SJSA1 (cell line): Measurements from ENCODE around the gene SMAD4. TPM values are rescaled to one million over a fixed set of nuclear protein-coding genes. Genes with fewer than 3 reads are reported as not detected.
"Not testable (repeated sequence)": the region's sequence is repeated elsewhere in the genome, so short reads cannot be mapped to it uniquely, and the experiment has no call there.

Experiments used
- DNase-seq, 2 experiments: peaks; one replicate each; pipeline ENCODE4 v3.0.0-alpha.2; 2015 to 2020; ENCODE audit warnings: low spot score in 2 of 2, low read depth in 1 of 2
- H3K27ac ChIP-seq: fragments of 250-450 bp; sonication (Bioruptor Pico); 2 replicates; pipeline ENCODE4 v1.5.1; 2020; ENCODE audit warnings: mild to moderate bottlenecking, moderate library complexity
- H3K27me3 ChIP-seq: fragments of 250-450 bp; sonication (Bioruptor Pico); replicated peaks from 2 replicates; pipeline ENCODE4 v1.5.1; 2020; ENCODE audit warnings: mild to moderate bottlenecking, moderate library complexity
- H3K36me3 ChIP-seq: fragments of 250-450 bp; sonication (Bioruptor Pico); 2 replicates; pipeline ENCODE4 v1.5.1; 2020; ENCODE audit warnings: mild to moderate bottlenecking
- H3K4me1 ChIP-seq: fragments of 250-450 bp; sonication (Bioruptor Pico); replicated peaks from 2 replicates; pipeline ENCODE4 v1.6.1; 2021; ENCODE audit warnings: mild to moderate bottlenecking
- H3K4me3 ChIP-seq: fragments of 250-450 bp; sonication (Bioruptor Pico); 2 replicates; pipeline ENCODE4 v1.5.1; 2020; ENCODE audit warnings: mild to moderate bottlenecking
- H3K9me3 ChIP-seq: fragments of 250-450 bp; sonication (Bioruptor Pico); replicated peaks from 2 replicates; pipeline ENCODE4 v1.5.1; 2020; ENCODE audit warnings: mild to moderate bottlenecking
- total RNA-seq: library from RNA; depleted of rRNA; stranded (reverse); fragments of >200 nt; shearing (Covaris generic); gene quantifications from 2 replicates; pipeline ENCODE4 v1.2.3, GENCODE V29; 2014; rRNA removed

Gene SMAD4
- 121 and 138 TPM in 2 replicates for total RNA-seq

DNA sequence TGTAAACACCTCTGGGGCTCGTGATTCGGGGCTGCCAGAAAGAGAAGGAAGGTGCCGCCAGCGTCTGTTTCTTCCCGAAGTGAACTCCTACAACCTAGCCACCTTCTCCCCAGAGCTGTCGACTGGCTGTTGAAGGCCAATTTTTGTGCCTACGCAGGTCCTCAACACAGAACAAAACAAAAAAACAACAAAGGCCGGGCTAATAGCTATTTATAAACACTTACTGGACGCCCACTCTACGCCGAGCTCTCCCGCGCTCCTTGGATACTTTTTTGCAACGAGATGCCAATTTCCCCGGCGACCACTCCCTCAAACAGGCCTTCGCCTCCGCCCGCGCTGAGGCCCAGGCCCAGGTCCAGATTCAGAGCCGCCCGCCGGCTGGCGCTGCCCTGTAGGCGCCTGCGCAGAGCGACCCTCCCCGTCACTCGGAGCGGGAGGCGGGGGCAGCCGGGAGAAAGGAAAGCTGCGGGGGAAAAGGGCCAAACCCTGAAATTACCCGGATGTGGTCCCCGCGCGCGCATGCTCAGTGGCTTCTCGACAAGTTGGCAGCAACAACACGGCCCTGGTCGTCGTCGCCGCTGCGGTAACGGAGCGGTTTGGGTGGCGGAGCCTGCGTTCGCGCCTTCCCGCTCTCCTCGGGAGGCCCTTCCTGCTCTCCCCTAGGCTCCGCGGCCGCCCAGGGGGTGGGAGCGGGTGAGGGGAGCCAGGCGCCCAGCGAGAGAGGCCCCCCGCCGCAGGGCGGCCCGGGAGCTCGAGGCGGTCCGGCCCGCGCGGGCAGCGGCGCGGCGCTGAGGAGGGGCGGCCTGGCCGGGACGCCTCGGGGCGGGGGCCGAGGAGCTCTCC, at the start of gene SMAD4:
SMAD4 (plus strand) TSS at position 520 of the 843 bp plus-strand sequence. CDS start 16,834 bp downstream, outside the sequence.
- H3K27ac ChIP-seq: peak within 1 kb of the TSS; percentile 95
- no peaks in the 10 kb centered on the region for H3K27me3 ChIP-seq
- no peaks in the 10 kb centered on the region; the same call in 1 of the 2 replicates for H3K9me3 ChIP-seq

DNA sequence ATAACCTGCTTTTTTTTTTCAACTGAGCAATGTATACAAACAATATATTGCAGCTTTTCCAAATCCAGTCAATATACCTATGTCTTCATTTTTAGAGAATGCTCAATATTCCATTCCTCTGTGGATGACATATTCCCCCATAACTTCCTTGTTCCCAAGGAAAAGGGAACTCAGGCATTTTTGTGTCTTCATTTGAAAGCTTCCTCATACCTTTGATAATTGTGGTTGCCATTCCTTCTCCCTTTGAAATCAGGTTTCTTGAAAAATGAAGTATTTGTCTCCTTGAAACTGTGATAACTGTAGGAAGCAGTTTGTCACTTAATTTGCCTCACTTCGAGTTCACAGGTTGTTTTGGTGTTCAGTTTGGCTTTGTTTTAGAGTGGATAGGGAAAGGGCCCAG, 48.6 kb upstream of the SMAD4 start:
- DNase-seq: no peak
- Histone ChIP-seq H3K27ac (no peak overlapping the region), H3K4me3 (no peak overlapping the region), H3K27me3 (no peaks in the 10 kb centered on the region), H3K9me3 (no peaks in the 10 kb centered on the region), H3K4me1 (peaks cover 4% of the 10 kb centered on the region; the same call in 1 of the 2 replicates), H3K36me3 (peaks cover 33% of the 10 kb centered on the region)

More for the DNA sequence above, at the start of gene SMAD4:
- Histone ChIP-seq H3K4me1 (peaks cover 11% of the 10 kb centered on the region; the same call in 1 of the 2 replicates), H3K36me3 (peaks cover 29% of the 10 kb centered on the region), H3K4me3 (peak within 1 kb of the TSS; percentile 100)
- DNase-seq: peak; percentile 95 to 97

DNA sequence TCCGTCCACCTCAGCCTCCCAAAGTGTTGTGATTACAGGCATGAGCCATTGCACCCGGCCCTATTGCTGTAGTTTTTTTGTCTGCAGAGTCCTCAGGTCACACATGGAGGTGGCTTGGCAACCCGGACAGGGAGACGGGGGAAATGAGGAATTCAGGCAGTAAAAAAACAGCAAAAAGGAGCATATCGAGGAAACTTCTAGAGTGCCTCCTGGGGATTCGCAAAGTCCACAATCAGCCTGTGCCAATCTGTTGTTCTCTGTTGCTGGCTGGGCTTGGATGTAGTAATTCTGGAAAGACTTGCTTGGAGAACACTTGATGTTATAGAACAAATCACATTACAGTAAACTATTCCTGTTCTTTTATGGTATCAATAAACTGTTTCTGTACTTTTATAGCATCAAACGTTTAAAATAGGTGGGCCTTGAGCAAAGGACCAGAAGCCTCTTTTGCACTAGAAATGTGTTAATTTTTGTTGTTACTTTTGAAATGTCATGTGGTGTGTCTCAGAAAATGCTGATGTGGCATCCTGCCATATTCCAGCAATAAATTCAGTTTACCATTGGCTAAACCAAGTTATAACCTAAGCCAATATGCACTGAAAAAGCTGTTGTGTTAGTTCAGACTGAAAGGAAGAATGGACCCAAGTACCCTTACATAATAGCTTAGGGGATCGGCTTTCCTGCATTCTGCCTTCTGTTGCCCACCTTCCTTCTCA, 47.8 kb upstream of the SMAD4 start:
- peaks cover 25% of the 10 kb centered on the region for H3K36me3 ChIP-seq
- H3K4me1 ChIP-seq: peaks cover 7% of the 10 kb centered on the region
- no peaks in the 10 kb centered on the region for H3K9me3 ChIP-seq
- no peaks in the 10 kb centered on the region for H3K27me3 ChIP-seq
- H3K27ac ChIP-seq: no peak overlapping the region
- H3K4me3 ChIP-seq: no peak overlapping the region
- no peak for DNase-seq

DNA sequence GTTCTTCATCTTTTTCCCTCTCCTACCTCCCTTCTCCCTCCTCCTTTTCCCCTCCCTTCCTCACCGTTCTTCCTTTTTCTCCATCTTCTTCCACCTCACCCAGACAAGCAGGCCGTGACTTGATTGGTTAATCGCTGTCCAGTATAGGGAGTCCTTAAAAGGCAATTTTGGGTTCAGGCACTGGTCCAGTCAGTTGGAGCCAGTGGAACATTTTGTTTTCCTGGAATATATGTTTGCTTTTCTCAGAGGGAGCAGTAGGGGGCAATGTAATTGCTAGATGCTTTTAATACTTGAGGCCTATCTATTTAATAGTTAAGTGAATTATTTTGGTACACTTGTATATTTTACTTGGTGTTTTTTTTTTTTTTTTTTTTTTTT, 47.2 kb upstream of the SMAD4 start:
- DNase-seq: no peak
- Histone ChIP-seq H3K36me3 (peaks cover 19% of the 10 kb centered on the region), H3K4me1 (peaks cover 7% of the 10 kb centered on the region), H3K27ac (no peak overlapping the region), H3K4me3 (no peak overlapping the region), H3K27me3 (no peaks in the 10 kb centered on the region), H3K9me3 (no peaks in the 10 kb centered on the region)

DNA sequence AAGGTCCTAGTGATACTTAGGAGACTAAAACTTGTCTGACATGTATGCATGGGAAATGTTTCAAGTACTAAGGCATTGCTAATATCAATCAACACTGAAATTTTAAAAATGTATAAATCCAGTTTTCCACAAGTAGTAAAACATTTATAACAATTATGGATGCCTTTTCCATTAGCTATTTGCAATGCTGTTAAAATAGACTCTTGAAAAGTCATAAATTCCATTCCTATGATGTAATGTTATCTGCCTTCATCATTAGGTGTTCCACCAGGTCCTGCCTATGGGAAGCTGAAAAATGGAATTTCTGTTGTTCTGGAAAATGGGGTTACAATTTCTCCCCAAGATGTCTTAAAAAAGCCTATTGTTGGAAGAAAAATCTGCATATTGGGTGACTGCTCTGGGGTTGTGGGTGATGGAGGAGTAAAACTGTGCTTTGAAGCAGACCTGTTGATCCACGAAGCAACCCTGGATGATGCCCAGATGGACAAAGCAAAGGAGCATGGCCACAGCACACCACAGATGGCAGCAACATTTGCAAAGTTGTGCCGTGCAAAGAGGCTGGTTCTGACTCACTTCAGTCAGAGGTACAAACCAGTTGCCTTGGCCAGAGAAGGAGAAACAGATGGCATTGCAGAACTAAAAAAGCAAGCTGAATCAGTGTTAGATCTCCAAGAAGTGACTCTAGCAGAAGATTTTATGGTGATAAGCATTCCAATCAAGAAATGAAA, 43.5 kb upstream of the SMAD4 start:
- Histone ChIP-seq H3K4me3 (no peak overlapping the region), H3K36me3 (peaks cover 3% of the 10 kb centered on the region), H3K4me1 (peaks cover 7% of the 10 kb centered on the region), H3K9me3 (no peaks in the 10 kb centered on the region), H3K27me3 (no peaks in the 10 kb centered on the region), H3K27ac (no peak overlapping the region)
- no peak for DNase-seq

DNA sequence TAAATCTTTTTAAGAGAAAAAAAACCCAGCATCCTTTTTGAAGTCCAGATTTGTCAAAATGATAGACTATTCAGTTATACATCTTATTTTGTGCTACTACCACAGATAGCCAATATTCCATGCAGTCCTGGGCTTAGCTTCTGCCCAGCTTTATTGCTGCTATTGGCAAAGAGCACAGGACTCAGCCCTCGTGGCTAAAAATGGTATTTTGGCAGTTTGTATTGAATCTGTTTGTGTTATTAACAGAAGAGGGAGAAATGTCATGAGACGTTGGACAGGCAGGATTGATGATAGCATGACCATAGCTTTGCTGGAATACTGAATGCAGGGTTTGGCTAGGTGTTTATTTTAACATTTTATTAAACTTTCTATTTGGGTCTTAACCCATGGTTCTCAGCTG, 42.8 kb upstream of the SMAD4 start:
- no peak for DNase-seq
- Histone ChIP-seq H3K27me3 (no peaks in the 10 kb centered on the region), H3K36me3 (peaks cover 3% of the 10 kb centered on the region), H3K4me1 (peaks cover 7% of the 10 kb centered on the region), H3K9me3 (no peaks in the 10 kb centered on the region), H3K4me3 (no peak overlapping the region), H3K27ac (no peak overlapping the region)

DNA sequence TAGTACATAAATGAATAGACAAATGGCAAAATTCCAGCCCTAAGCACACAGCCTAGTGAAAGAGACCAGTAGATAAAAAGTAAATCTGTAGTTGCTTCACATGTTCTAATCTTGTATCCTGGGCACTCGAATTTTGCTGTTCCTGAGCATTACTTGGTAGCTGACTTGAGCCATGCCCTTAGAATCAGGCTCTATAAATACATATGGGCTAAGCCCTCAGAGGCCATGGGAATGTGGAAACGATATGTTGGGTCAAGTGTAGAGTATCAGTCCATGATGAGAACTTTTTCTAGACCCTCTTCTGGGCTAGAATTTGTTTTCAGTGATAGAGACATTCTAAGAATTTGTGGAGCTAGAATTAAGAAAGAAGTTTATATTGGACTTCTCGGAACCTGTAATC, 40.3 kb upstream of the SMAD4 start:
- peaks cover 7% of the 10 kb centered on the region for H3K4me1 ChIP-seq
- H3K9me3 ChIP-seq: no peaks in the 10 kb centered on the region
- no peak overlapping the region for H3K4me3 ChIP-seq
- no peaks in the 10 kb centered on the region; the same call in 1 of the 2 replicates for H3K36me3 ChIP-seq
- DNase-seq: no peak
- no peaks in the 10 kb centered on the region for H3K27me3 ChIP-seq
- H3K27ac ChIP-seq: no peak overlapping the region

DNA sequence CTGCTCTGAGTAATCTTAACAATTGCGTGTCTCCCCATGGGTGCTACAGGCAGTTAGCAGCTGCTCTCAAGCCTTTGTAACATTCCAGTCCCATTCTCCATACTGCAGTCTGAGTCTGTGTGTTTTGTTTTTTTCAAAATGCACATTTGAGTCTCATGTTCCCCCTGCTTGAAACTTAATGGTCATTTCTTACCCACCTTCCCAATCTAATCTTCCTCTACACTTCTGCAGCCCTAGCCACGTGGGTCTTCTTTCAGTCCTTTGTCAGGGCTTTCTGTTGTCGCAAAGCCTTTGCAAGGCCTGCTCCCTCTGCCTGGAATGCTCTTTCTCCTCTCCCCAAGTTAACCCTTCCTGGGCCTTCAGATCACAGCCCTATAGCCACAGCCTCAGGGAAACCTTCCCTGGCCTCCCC, 37.7 kb upstream of the SMAD4 start:
- Histone ChIP-seq H3K36me3 (no peaks in the 10 kb centered on the region; the same call in 1 of the 2 replicates), H3K9me3 (no peaks in the 10 kb centered on the region), H3K27me3 (no peaks in the 10 kb centered on the region), H3K4me1 (no peaks in the 10 kb centered on the region), H3K27ac (no peak overlapping the region), H3K4me3 (no peak overlapping the region)
- DNase-seq: no peak

DNA sequence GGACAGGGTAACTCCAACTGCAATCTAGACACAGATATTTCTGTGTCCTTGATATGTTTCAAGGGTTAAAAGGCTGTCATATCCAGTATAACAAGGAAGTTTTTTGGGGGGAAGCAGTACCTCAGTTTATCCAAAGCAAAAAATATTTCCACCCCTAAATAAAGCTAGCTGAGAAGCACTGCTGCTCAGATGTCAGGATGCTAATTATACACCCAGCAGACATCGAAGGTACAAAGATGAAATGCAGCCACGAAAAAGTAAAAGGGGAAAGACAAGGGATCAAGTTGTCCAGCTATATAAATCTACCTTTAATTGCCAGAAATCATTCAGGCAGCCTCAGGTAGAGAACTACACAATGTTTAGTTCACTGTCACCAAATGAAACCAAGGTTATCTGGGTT, 36.0 kb upstream of the SMAD4 start:
- Histone ChIP-seq H3K4me1 (no peaks in the 10 kb centered on the region), H3K4me3 (no peak overlapping the region), H3K27me3 (no peaks in the 10 kb centered on the region), H3K36me3 (no peaks in the 10 kb centered on the region), H3K9me3 (no peaks in the 10 kb centered on the region), H3K27ac (no peak overlapping the region)
- no peak for DNase-seq

DNA sequence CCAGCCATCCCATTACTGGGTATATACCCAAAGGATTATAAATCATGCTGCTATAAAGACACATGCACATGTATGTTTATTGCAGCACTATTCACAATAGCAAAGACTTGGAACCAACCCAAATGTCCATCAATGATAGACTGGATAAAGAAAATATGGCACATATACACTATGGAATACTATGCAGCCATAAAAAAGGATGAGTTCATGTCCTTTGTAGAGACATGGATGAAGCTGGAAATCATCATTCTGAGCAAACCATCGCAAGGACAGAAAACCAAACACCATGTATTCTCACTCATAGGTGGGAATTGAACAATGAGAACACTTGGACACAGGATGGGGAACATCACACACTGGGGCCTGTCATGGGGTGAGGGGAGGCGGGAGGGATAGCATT, 26.8 kb upstream of the SMAD4 start:
- H3K27me3 ChIP-seq, H3K9me3 ChIP-seq, H3K27ac ChIP-seq, H3K4me3 ChIP-seq, H3K36me3 ChIP-seq, DNase-seq, H3K4me1 ChIP-seq: not testable (repeated sequence)

DNA sequence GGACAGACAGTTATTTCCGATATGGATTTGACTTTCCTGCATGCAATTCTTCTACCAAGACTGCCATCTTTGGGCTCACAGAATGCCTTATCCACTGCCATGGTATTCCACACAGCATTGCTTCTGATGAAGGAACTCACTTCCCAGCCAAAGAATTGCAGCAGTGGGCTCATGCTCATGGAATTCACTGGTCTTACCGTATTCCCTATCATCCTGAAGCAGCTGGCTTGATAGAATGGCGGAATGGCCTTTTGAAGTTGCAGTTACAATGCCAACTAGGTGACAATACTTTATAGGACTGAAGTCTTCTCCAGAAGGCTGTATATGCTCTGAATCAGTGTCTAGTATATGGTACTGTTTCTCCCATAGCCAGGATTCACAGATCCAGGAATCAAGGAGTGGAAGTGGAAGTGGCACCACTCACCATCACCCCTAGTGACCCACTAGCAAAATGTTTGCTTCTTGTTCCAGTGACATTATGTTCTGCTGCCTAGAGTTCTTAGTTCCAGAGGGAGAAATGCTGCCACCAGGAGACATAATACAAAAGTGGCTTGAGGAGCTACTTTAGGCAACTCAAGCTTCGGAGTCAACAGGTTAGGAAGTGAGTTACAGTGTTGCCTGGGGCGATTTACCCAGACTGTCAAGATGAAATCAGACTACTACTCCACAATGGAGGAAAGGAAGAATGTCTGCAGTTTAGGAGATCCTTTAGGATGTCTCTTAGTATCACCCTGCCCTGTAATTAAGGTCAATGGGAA, 23.8 kb upstream of the SMAD4 start:
- no peak overlapping the region for H3K27ac ChIP-seq
- no peaks in the 10 kb centered on the region for H3K36me3 ChIP-seq
- no peaks in the 10 kb centered on the region for H3K4me1 ChIP-seq
- H3K9me3 ChIP-seq: no peaks in the 10 kb centered on the region
- no peaks in the 10 kb centered on the region for H3K27me3 ChIP-seq
- H3K4me3 ChIP-seq: no peak overlapping the region
- no peak for DNase-seq

DNA sequence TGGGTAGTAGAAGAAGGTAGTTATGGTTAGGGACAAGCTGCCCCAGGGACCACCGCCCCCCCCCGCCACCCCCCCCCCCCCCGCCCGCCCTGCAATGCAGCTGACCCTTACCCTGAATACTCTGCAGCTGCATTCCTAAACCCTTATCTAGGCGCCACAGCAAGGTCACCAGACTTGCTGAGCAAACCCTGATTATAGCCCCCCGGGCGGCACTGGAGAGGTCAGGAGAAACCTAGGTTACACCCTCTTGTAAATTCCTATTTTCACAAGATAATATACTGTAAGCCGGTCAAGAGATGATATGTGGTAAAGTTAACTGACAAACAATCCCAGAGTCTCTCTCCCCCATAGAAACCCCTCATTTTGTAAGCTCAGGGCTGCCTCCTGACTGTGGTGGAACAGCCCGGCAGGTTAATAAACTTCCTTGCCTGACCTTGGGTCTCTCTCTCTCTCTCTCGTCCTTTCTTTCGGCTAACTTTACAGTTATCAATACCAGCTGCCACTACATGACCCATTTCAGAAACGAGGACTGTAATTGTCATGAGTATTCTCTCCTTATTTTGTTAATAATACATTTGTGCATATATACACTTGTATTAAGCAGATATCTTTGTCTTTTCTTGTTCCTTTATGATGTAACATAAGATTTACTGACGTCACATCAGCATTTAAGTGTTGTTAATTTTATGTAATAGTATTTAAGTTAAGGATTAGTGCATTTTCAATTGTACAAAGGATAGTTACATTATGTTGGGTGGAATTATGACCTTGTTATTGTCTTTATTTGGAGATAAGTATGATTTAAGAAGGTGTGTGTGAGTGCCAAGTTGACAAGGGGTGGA, 22.8 kb upstream of the SMAD4 start:
- Histone ChIP-seq H3K9me3 (no peaks in the 10 kb centered on the region), H3K27ac (no peak overlapping the region), H3K27me3 (no peaks in the 10 kb centered on the region), H3K36me3 (no peaks in the 10 kb centered on the region), H3K4me1 (no peaks in the 10 kb centered on the region), H3K4me3 (no peak overlapping the region)
- DNase-seq: no peak

DNA sequence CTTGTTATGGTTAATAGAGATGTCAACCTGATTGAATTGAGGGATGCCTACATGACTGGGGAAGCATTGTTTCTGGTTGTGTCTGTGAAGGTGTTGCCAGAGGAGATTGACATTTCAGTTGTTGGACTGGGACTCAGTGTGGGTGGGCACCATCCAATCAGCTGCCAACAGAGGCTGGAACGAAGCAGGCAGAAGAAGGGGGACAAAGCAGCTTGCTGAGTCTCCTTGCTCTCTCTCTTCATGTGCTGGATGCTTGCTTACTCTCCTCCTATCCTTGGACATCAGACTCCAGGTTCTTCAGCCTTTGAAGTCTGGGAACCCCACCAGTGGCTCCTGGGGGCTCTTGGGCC, 22.2 kb upstream of the SMAD4 start:
- H3K36me3 ChIP-seq: no peaks in the 10 kb centered on the region
- no peaks in the 10 kb centered on the region for H3K27me3 ChIP-seq
- no peak for DNase-seq
- H3K4me1 ChIP-seq: no peaks in the 10 kb centered on the region
- no peak overlapping the region for H3K27ac ChIP-seq
- H3K4me3 ChIP-seq: no peak overlapping the region
- H3K9me3 ChIP-seq: no peaks in the 10 kb centered on the region
